GM23248 (cell line): ENCODE measurements around the gene CHAF1A.

Experiments used
- EZH2 ChIP-seq: fragments of 200-600 bp; sonication (generic); IDR thresholded peaks from 2 replicates; pipeline ENCODE4 v1.6.1; 2018; ENCODE audit warnings: antibody characterized with exemption, mild to moderate bottlenecking; ENCODE audit not compliant: insufficient read depth, poor library complexity, severe bottlenecking
- EZH2phosphoT487 ChIP-seq: fragments of 200-600 bp; sonication (generic); IDR thresholded peaks from 2 replicates; pipeline ENCODE4 v1.6.1; 2018; ENCODE audit warnings: antibody characterized with exemption, moderate library complexity, mild to moderate bottlenecking, low read depth; ENCODE audit not compliant: insufficient read depth

- TF ChIP-seq EZH2 (no peak), EZH2phosphoT487 (no peak)
Observed at GRCh38 chr19:4365341-4365740, 37.1 kb upstream of the CHAF1A start.
